Stomach smooth muscle (tissue), 2 donors: ENCODE data around the gene FIS1.
"Not testable (repeated sequence)": the region's sequence is repeated elsewhere in the genome, so short reads cannot be mapped to it uniquely, and the experiment has no call there.

Experiments
- H3K27ac ChIP-seq: one replicate; pipeline ENCODE4 v1.7.0; 2013; ENCODE audit warnings: mild to moderate bottlenecking, low read length, inconsistent platforms
- H3K27me3 ChIP-seq, 2 donors: one replicate each; pipeline ENCODE4 v1.7.0; 2013; ENCODE audit warnings: low read length in 2 of 2; ENCODE audit not compliant: insufficient read depth in 2 of 2, control insufficient read depth in 1 of 2
- H3K36me3 ChIP-seq, 2 donors: one replicate each; pipeline ENCODE4 v1.7.0; 2013; ENCODE audit warnings: low read length in 2 of 2; ENCODE audit not compliant: control insufficient read depth in 2 of 2, insufficient read depth in 2 of 2
- H3K4me1 ChIP-seq: one replicate; pipeline ENCODE4 v1.7.0; 2013; ENCODE audit warnings: low read length; ENCODE audit not compliant: control insufficient read depth, insufficient read depth
- H3K4me3 ChIP-seq, 2 donors: one replicate each; pipeline ENCODE4 v1.7.0; 2013; ENCODE audit warnings: low read length in 2 of 2
- H3K9ac ChIP-seq, 2 donors: one replicate each; pipeline ENCODE4 v1.7.0; 2013; ENCODE audit warnings: low read length in 2 of 2, mild to moderate bottlenecking in 1 of 2
- H3K9me3 ChIP-seq, 2 donors: one replicate each; pipeline ENCODE4 v1.7.0; 2013; ENCODE audit warnings: low read length in 2 of 2; ENCODE audit not compliant: control insufficient read depth in 2 of 2
- donor health status: healthy.
- donor health status: Pancreatic carcinoma.

Gene FIS1

DNA sequence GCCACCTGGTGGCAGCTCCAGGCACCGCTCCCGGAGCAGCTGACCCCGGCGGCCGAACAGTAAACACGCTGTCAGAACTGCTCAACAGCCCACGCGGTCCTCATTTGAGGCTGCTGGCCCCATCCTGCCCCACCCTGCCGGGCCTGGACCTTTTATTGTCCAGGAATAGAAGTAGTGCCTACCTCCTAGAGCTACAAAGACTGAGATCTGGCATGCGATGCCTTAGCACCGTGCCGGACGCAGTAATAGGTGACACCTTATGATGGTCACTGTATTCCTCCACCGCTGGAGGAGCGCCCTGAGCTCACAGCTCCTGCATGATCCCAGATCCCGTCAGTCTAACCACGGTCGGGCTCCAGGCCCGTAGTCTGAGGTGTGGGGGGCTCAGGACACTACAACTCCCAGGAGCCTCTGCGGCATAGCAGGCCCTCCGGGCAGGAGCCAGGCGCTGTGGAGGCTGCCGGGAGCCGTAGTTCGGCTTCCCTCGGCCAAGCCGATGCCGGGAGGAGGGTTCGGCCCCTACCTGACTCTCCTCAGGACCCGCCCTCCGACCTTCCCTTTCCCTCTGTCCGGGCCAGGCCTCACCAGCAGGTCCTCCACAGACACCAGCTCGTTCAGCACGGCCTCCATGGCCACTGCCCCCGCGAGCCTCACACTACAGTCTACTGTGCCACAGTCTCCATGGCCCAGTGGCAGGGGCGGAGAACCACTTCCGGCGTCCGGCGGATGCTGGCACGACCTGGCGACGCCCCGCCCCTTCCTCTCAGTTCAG lies at the start of gene FIS1:
FIS1 (minus strand) TSS at position 707 of the 772 bp plus-strand sequence; CDS start at position 630, 77 bp downstream.
- Histone ChIP-seq H3K9ac (peak within 1 kb of the TSS; percentile 89 to 95), H3K4me1 (peaks cover 23% of the 10 kb centered on the region), H3K27ac (peak within 1 kb of the TSS; percentile 92), H3K27me3 (no peaks in the 10 kb centered on the region), H3K36me3 (peaks cover 14% of the 10 kb centered on the region in 2 donors), H3K4me3 (peak within 1 kb of the TSS; percentile 95 to 99), H3K9me3 (no peaks in the 10 kb centered on the region)

DNA sequence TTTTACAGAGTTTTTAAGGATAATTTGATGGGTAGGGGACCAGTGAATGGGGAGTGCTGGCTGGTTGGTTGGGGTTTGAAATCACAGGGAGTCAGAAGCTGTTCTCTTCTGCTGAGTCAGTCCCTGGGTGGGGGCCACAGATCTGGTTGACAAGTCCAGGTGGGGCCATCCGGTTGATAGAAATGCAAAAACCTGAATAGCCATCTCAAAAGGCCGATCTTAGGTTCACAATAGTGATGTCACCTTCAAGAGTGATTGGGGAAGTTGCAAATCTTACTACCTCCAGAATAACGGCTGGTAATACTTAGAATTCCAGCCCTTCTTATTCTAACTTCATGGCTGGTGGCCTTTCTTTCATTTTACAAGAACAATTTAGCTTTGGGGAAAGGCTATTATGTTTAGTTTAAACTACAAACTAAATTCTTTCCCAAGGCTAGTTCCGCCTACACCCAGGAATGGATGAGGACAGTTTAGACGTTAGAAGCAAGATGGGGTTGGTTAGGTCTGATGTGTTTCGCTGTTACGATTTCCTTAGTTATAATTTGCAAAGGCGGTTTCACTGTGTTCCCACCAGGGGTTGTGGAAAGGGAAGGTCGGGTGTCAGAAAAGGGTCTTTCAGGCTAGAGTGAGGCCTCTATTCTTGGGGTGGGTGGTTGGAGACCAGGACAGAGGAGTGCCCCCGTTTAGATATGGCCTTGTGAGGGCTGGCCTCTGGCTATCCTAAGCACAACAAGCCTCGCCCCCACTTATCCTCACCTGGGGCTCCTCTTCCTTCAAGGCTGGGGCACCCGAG lies 49.4 kb upstream of the FIS1 start:
- H3K27me3 ChIP-seq = peaks cover 28 to 32% of the 10 kb centered on the region in 2 donors
- no peaks in the 10 kb centered on the region for H3K36me3 ChIP-seq
- no peaks in the 10 kb centered on the region for H3K9me3 ChIP-seq
- H3K4me3 ChIP-seq = no peak overlapping the region
- no peak overlapping the region for H3K9ac ChIP-seq
- H3K27ac ChIP-seq = no peak overlapping the region
- H3K4me1 ChIP-seq = peaks cover under 1% of the 10 kb centered on the region

DNA sequence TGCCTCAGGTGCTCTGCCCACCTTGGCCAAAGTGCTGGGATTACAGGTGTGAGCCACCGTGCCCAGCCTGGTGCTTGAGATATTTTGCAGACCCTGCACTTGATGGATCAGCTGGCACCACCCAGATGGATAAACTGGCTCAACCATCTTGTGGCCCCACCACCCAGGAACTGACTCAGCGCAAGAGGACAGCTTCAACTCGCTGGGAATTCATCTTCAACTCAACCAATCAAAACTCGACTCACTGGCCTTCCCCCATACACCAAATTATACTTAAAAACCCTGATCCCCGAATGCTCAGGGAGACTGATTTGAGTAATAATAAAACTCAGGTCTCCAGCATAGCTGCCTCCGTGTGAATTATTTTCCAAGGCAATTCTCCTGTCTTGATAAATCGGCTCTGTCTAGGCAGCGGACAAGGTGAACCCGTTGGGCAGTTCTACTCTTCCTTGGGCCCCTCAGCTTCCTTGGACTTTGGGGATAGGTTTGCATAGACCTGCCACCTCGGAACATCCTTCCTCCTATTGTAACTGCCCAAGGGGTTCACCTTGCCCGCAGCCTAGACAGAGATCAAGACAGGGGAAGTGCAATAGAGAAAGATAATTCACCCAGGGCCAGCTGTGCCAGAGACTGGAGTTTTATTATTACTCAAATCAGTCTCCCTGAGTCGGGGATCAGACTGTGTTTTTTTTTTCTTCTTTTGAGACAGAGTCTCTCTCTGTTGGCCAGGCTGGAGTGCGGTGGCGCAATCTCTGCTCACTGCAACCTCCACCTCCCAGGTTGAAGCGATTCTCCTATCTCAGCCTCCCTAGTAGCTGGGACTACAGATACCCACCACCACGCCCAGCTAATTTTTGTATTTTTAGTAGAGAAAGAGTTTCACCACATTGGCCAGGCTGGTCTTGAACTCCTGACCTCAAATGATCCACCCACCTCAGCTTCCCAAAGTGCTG lies 48.5 kb upstream of the FIS1 start:
- H3K36me3 ChIP-seq, H3K27ac ChIP-seq, H3K4me3 ChIP-seq, H3K4me1 ChIP-seq, H3K9ac ChIP-seq, H3K9me3 ChIP-seq: not testable (repeated sequence)
- peaks cover 23% of the 10 kb centered on the region in 2 donors for H3K27me3 ChIP-seq

DNA sequence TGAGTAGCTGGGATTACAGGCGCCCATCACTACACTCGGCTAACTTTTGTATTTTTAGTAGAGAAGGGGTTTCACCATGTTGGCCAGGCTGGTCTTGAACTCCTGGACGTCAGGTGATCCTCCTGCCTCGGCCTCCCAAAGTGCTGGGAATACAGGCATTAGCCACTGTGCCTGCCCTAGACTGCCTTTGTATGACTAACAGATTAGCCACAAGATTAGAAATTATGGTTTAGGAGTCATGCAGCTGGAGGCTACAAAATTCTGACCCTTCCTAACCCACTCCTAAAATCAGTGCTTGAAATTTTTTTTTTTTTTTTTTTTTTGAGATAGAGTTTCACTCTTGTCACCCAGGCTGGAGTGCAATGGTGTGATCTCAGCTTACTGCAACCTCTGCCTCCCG lies 47.7 kb upstream of the FIS1 start:
- H3K27ac ChIP-seq, H3K36me3 ChIP-seq, H3K4me3 ChIP-seq, H3K4me1 ChIP-seq, H3K9me3 ChIP-seq, H3K9ac ChIP-seq: not testable (repeated sequence)
- H3K27me3 ChIP-seq = peaks cover 19 to 20% of the 10 kb centered on the region in 2 donors

DNA sequence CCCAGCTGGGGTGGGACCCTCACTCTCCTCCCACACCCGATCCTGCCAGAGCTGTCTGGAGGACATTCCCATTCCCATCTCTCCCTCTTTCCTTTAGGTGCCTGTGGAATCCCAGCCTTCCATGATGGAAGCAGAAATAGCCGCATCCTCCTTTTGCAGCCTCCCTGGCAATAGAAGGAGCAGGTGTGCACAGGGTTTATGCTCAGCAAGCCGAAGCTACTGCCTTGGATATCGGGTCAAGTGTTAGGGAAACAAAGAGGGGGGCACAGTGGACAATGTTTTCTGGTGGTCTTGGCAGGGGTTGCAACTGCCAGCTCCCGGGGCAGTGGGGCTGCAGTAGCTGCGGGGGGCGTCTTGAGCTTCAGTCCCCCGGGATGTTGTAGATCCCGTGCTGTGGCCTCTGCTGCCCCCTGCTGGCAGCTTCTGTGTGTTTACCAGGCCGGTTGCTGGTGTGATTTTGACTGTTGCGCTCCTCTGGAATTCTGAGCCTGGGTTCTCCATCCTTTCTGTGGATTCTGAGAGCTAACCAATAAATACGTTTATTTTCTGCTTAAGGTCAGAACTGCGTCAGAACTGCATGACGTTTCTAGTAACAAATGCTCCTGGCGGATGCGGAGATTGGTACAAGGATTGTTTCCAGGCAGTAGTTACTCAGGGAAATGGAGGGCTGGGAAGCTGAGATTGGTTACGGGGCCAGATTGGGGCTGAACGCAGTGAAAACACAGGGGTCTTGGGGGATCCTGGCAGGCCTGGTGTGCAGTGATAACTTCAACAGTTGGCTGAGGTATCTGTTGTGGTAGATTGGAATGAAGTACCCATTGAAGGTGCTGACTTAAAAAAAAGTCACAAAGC lies 45.5 kb upstream of the FIS1 start:
- H3K9ac ChIP-seq, H3K9me3 ChIP-seq, H3K36me3 ChIP-seq, H3K27ac ChIP-seq, H3K4me1 ChIP-seq, H3K4me3 ChIP-seq: not testable (repeated sequence)
- peaks cover 17 to 20% of the 10 kb centered on the region in 2 donors for H3K27me3 ChIP-seq

DNA sequence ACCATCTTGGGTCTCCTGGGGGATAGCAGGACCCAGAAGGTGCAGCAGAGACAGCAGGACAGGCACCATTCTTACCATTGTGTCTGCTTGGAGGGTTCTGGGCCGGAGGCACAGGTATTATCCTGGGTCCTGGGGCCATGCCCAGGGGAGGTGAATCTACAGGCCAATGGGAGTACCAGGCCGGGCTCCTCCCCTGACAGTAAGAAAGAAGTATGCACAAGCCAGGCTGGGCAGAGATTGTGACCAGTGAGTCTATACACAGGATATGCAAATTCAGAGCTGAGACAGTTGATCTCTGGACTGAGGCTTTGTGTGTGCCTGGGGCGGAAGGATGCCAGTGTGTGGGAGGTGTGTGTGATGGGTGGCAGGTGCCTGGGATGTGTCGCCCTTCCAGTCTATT lies 44.8 kb upstream of the FIS1 start:
- not testable (repeated sequence) for H3K36me3 ChIP-seq, H3K4me3 ChIP-seq, H3K9ac ChIP-seq, H3K27ac ChIP-seq, H3K4me1 ChIP-seq, H3K9me3 ChIP-seq
- H3K27me3 ChIP-seq = peaks cover 17 to 20% of the 10 kb centered on the region in 2 donors

DNA sequence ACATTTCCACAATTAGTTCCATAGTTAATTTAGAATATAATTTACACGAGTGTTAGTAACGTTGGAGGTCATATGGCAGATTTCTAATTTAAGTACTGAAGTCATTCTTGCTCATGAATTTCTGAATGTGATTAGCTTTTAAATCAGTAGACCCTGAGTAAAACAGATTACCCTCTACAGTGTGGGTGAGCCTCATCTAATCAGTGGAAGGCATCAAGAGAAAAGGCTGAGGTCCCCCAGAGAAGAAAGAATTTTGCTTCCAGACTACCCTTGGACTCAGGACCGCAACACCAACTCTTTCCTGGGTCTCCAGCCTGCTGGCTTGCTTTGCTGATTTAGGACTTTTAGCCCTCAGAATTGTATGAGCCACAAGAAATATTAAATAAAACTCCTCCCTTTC lies 43.6 kb upstream of the FIS1 start:
- Histone ChIP-seq H3K4me3 (no peak overlapping the region), H3K4me1 (no peaks in the 10 kb centered on the region), H3K36me3 (no peaks in the 10 kb centered on the region), H3K27ac (no peak overlapping the region), H3K27me3 (peaks cover 11 to 15% of the 10 kb centered on the region in 2 donors), H3K9ac (no peak overlapping the region), H3K9me3 (no peaks in the 10 kb centered on the region)

DNA sequence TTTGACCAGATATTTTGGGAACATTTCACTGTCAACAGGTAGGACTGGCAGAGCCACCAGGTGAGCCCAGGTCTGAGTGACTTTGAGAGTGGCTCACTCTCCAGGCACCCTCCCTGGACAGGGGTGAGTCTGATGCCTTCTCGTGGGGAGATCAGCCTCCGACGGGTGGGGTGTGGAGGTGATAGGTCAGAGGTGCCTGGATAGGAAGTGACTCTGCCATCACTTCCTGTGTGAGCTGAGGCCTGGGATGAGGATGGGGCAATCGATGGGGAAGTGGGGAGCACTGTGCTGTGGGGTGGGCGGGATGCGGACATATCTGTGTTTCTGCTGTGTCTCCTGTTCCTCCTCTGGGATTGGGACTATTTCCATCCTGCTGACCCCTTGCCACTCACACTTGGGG lies 42.2 kb upstream of the FIS1 start:
- H3K27ac ChIP-seq = no peak overlapping the region
- peaks cover 6 to 9% of the 10 kb centered on the region in 2 donors for H3K27me3 ChIP-seq
- peaks cover 4% of the 10 kb centered on the region for H3K4me1 ChIP-seq
- no peaks in the 10 kb centered on the region for H3K36me3 ChIP-seq
- no peak overlapping the region for H3K9ac ChIP-seq
- H3K4me3 ChIP-seq = no peak overlapping the region
- no peaks in the 10 kb centered on the region for H3K9me3 ChIP-seq

DNA sequence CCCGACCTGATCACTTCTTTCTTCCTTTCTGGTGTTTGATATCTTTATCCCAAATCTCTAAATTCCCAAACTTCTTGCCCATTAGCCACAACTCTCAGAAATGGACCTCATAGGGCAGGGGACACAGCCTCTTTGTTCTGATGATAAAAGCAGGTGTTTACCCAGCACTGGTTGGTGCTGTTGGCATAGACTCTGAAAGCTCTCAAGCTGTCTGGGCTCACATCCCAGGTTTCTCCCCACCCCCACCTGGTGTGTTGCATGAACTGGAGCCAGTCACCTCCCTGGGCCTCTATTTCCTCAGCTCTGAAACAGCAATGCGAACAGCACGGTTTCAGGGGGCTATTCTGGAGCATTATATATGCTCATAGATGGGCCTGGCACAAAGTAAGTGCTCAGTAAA lies 41.0 kb upstream of the FIS1 start:
- not testable (repeated sequence) for H3K27ac ChIP-seq, H3K4me3 ChIP-seq, H3K9me3 ChIP-seq, H3K4me1 ChIP-seq, H3K9ac ChIP-seq, H3K27me3 ChIP-seq, H3K36me3 ChIP-seq

DNA sequence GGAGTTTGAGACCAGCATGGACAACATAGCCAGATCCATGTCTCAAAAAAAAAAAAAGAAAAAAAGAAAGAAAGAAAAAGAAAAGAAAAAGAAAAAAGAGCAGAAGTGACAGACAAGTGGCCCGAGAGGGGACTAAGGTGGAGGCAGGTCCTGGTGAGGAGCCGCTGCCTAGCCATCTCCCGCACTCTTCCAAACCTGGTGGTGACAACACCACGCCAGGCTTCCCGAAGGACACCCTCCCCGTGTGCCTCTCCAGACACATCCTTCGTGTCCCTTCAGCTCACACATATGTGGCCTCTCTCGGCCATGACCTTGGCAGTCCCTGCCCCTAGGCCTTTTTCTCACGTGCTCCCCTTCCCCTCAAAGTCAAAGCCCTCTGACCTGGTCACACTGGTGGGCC lies 40.3 kb upstream of the FIS1 start:
- H3K36me3 ChIP-seq = no peaks in the 10 kb centered on the region
- H3K27ac ChIP-seq = no peak overlapping the region
- H3K9me3 ChIP-seq = no peaks in the 10 kb centered on the region
- H3K4me3 ChIP-seq = no peak overlapping the region
- no peak overlapping the region for H3K9ac ChIP-seq
- peaks cover 4% of the 10 kb centered on the region for H3K4me1 ChIP-seq
- H3K27me3 ChIP-seq = peaks cover 0 to 3% of the 10 kb centered on the region in 2 donors
